Activated CD8-positive, alpha-beta memory T cell treated with anti-CD3 and anti-CD28 coated beads, Interleukin-2, amount 50 U/mL, for 1 hour (primary cell): Measurements from ENCODE around the gene IFI44L.

Source experiments
- DNase-seq: peaks from one replicate; pipeline ENCODE4 v3.0.0-alpha.2; 2020; ENCODE audit errors: extremely low read depth

The IFI44L gene

DNA sequence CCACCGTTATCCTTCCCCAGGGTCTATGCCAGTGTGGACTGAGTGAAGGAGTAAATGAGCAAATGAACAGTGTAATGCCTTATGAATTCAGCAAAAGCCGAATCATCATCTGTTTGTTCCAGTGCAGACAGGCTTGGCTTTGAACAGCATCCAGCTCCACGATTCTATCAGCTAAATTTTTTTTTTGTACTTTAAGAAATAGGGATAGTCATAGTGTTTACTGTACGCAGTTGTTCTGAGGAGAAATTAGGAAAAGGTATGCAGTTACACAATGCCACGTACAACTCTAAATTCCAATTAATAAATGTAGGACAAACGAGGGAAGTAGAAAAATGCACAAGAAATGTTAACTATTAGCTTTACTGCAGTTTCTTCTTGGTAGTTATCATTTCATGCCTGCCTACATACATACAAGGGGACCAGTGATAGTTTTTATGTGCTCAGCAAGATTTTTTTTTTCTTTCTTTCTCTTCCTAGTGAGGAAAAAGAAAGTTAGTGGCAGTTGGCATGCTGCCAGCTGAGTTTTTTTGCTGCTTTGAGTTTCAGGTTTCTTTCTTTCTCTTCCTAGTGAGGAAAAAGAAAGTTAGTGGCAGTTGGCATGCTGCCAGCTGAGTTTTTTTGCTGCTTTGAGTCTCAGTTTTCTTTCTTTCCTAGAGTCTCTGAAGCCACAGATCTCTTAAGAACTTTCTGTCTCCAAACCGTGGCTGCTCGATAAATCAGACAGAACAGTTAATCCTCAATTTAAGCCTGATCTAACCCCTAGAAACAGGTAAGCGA, at the start of gene IFI44L:
IFI44L (plus strand) TSS at position 646 of the 777 bp plus-strand sequence. CDS start 7,468 bp downstream, outside the sequence.
- DNase-seq: no peak

- DNase-seq: no peak
These were observed 49.7 kb upstream of the IFI44L start for GRCh38 chr1:78570539-78570938.

DNA sequence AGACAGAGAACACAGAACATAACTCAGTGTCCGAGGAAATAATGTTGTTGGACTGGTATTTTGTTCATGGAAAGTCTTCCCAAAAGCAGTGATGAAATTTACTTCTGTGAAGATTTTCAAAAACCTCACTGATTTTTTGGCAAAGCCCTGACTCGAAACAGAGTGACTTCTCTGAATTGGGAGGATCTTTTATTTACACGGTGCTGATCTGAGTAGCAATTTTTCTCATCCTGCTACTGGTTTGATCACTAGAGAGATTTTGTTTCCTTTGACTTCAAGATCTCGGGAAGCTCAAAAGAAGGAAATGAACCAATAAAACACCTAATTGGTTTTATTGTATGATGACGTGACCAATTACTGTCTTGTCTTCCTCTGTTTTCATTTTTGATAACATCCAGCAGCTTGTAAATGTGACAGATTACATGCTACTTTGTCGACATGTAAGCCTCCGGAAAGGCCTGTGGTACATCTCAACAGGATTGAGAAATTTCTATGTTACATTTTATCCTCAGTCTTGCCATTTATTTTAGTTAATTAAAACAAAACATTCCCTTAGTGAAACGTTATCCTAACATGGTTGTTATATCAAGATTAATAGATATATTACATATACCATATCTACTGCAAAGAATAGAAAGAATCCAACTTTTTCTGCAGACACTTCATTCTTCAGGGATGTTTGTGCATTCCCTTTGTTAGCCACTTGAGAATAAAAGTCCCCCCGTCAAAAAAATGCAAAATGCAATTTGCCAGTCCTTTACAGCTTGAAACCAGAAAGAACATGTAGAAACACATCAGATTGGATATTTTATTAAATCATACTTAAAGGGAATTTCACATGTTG, 42.8 kb upstream of the IFI44L start:
- no peak for DNase-seq

- DNase-seq: no peak
These were observed 33.7 kb upstream of the IFI44L start for GRCh38 chr1:78586572-78586971.

DNA sequence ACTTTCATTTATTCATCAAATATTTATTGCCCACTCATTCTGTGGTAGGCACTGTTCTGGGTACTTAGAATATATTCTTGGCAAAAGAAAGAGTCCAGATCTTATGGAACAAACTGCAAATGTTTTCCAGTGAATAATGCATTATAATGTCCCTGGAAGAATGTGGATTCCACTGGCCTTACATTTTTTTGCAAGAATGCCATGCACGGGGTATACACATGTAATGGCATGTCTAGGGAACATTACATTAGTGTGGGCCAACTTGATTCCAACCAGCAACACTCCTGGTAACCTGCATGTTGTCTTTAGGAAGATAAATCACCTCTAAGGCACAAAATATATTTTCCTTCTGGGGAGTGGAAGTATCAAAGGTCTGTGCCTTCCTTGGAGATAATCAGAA, 33.0 kb upstream of the IFI44L start:
- no peak for DNase-seq

- no peak for DNase-seq
These were observed 28.3 kb upstream of the IFI44L start for GRCh38 chr1:78591971-78592370.

DNA sequence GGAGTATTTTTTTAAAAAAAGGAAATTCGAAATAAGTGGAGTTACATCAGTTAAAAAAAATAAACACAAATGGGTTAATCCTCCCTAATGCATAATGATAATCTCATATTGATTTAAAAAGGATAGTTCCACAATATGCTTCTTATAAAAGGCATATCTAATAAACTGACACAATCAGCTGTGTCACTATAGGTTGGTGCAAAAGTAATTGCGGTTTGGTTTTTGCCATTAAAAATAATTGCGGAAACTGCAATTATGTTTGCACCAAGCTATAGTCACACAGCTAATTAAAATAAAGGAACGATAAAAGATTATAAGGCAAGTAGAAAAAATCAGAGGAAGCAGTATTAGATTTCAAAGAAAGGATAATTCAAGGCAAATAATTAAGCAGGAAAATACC, 21.0 kb upstream of the IFI44L start:
- DNase-seq: no peak

- no peak for DNase-seq
These were observed 19.2 kb upstream of the IFI44L start for GRCh38 chr1:78601068-78601467.

GRCh38 chr1:78603206-78603605, 17.0 kb upstream of the IFI44L start:
- DNase-seq: no peak

DNA sequence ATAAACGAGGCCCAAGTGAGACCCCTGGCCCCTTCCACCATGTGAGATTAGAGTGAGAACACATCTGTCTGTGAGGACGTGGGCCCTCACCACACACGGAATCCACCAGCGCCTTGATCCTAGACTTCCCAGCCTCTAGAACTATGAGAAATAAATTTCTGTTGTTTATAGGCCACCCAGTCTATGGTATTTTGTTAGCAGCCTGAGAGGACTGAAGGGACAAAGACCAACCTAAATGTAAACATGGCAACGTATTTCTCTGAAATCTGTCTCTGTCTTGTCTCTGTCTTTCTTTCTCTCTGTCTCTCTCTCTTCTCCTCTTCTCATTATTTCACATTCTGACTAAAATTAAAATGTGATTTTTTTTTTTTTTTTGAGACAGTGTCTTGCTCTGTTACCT, 15.6 kb upstream of the IFI44L start:
- no peak for DNase-seq

- DNase-seq: no peak
These were observed 14.0 kb upstream of the IFI44L start for GRCh38 chr1:78606274-78606673.

- DNase-seq: no peak
These were observed 12.8 kb upstream of the IFI44L start for GRCh38 chr1:78607334-78607927.

- no peak for DNase-seq
These were observed 12.3 kb upstream of the IFI44L start for GRCh38 chr1:78607944-78608343.

- DNase-seq: peak; percentile 28
These were observed 2.6 kb upstream of the IFI44L start for GRCh38 chr1:78617615-78618026.

DNA sequence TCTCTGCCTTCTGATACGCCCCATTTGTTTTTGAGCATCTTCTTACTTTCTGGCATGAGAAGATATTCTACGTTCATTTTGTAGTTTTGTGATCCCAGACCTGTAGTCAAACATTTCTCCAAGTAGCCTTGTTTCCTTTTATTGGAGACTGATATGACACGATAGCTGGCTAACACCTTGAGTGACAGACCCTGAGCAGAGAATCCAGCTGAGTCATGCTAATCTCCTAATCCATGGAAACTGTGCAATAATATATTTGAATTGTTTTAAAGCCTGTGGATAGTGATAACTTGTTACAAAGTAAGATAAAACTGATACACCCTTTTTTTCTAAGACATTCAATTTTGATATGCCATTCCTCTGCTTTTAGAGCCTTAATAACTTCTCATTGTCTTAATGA, 1.2 kb upstream of the IFI44L start:
- no peak for DNase-seq

GRCh38 chr1:78619446-78619802, 824 bp upstream of the IFI44L start:
- no peak for DNase-seq

DNA sequence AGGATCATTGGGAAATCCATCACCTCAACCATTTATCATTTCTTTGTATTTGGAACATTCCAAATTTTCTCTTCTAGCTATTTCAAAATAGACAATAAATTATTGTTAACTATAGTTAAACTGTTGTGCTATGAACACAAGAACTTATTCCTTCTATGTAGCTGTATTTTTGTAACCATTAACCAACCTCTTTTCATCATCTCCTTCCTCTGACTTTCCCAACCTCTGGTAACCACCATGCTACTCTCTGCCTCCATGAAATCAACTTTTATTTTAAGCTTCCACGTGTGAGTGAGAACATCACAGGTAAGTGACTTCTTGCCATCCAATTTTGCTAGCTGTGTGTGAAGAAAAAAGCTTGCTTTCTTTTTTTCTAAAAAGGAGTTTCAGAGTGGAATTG, 418 bp downstream of the IFI44L start:
- DNase-seq: no peak

GRCh38 chr1:78622548-78622947, 2.3 kb downstream of the IFI44L start:
- no peak for DNase-seq

- DNase-seq: no peak
These were observed 3.8 kb downstream of the IFI44L start for GRCh38 chr1:78624035-78624434.

GRCh38 chr1:78627321-78627720, 7.1 kb downstream of the IFI44L start:
- DNase-seq: no peak

- no peak for DNase-seq
These were observed 10.4 kb downstream of the IFI44L start for GRCh38 chr1:78630600-78630999.

- DNase-seq: no peak
These were observed 13.0 kb downstream of the IFI44L start for GRCh38 chr1:78633209-78633608.

DNA sequence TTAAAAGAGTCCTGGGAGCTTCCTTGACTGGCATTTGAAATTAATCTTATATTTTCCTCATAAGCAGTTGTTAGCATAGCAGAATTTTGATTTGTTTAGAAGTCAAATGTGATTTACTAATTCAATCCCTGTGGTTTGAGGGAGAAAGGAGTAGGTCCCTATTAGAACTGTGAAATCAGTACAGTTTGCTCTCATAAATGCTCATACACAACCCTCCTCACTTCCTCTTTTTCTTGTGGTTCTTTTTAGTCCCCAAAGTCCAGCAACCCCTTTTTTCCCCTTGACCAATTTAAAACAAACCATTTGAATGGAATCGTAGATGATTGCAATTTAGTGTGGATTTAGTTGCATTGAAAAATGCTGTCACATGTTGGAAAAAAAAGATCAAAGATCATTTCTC, 20.2 kb downstream of the IFI44L start:
- no peak for DNase-seq
